Naive thymus-derived CD4-positive, alpha-beta T cell (primary cell): ENCODE measurements around the gene GPC4. TPM values are rescaled to one million over a fixed set of nuclear protein-coding genes. Genes with fewer than 3 reads are reported as not detected.
"Not testable (repeated sequence)": the region's sequence is repeated elsewhere in the genome, so short reads cannot be mapped to it uniquely, and the experiment has no call there.

Source experiments
- ATAC-seq: fragments of 150-1000 bp; cut with Tn5 transposase; 2 replicates; pipeline ENCODE4 v1.10.0; 2021; ENCODE audit warnings: mild to moderate bottlenecking, moderate library complexity
- CTCF ChIA-PET: fragments of 350-600 bp; sonication (Branson Sonifier 250); formaldehyde crosslinking; loops from one replicate; lab custom pipeline; 2021; ENCODE audit warnings: antibody characterized with exemption; lab: Charles Lee
- POLR2A ChIA-PET: fragments of 350-600 bp; sonication (Branson Sonifier 250); formaldehyde crosslinking; loops from one replicate; lab custom pipeline; 2021; ENCODE audit warnings: antibody characterized with exemption, inconsistent platforms; lab: Charles Lee
- DNase-seq, 9 donors: peaks; one replicate each; pipeline versions ENCODE4 v3.0.0 to v3.0.0-alpha.2; 2020 to 2022; ENCODE audit warnings: mixed read lengths in 1 of 9
- H3K27ac ChIP-seq: one replicate; pipeline ENCODE4 v1.7.0; 2013; ENCODE audit warnings: mild to moderate bottlenecking, low read depth, low read length, moderate library complexity
- H3K27me3 ChIP-seq, 2 donors: one replicate each; pipeline ENCODE4 v1.7.0; 2013; ENCODE audit warnings: low read length in 2 of 2, mild to moderate bottlenecking in 2 of 2, moderate library complexity in 2 of 2; ENCODE audit not compliant: control insufficient read depth in 2 of 2, insufficient read depth in 2 of 2
- H3K36me3 ChIP-seq, 3 experiments: 1 replicate in 2 of 3; 2 replicates in 1 of 3; pipeline ENCODE4 v1.7.0; 2013; ENCODE audit warnings: low read length in 3 of 3, mild to moderate bottlenecking in 3 of 3, moderate library complexity in 1 of 3; ENCODE audit not compliant: insufficient read depth in 3 of 3, control insufficient read depth in 2 of 3
- H3K4me1 ChIP-seq, 2 donors: one replicate each; pipeline ENCODE4 v1.7.0; 2013; ENCODE audit warnings: low read length in 2 of 2, mild to moderate bottlenecking in 2 of 2, moderate library complexity in 1 of 2; ENCODE audit not compliant: control insufficient read depth in 2 of 2, insufficient read depth in 2 of 2
- H3K4me3 ChIP-seq: 2 replicates; pipeline ENCODE4 v1.7.0; 2013; ENCODE audit warnings: mild to moderate bottlenecking, low read length
- H3K9me3 ChIP-seq, 3 experiments: 1 replicate in 2 of 3; 2 replicates in 1 of 3; pipeline ENCODE4 v1.7.0; 2013; ENCODE audit warnings: low read length in 3 of 3; ENCODE audit not compliant: control insufficient read depth in 2 of 3
- H3K27ac Mint-ChIP-seq, 9 donors: one replicate each; pipeline ENCODE4 v1.8.0; 2020 to 2022; ENCODE audit warnings: mixed read lengths in 9 of 9, mild to moderate bottlenecking in 8 of 9, moderate library complexity in 5 of 9, inconsistent platforms in 2 of 9
- H3K27me3 Mint-ChIP-seq, 5 donors: one replicate each; pipeline ENCODE4 v1.8.0; 2021 to 2022; ENCODE audit warnings: mixed read lengths in 5 of 5, mild to moderate bottlenecking in 1 of 5
- H3K36me3 Mint-ChIP-seq, 5 donors: one replicate each; pipeline ENCODE4 v1.8.0; 2020 to 2022; ENCODE audit warnings: mixed read lengths in 5 of 5, mild to moderate bottlenecking in 3 of 5, inconsistent platforms in 1 of 5
- H3K4me1 Mint-ChIP-seq, 7 donors: one replicate each; pipeline ENCODE4 v1.8.0; 2020 to 2022; ENCODE audit warnings: mixed read lengths in 7 of 7, mild to moderate bottlenecking in 3 of 7, inconsistent platforms in 1 of 7
- H3K4me3 Mint-ChIP-seq, 10 donors: one replicate each; pipeline ENCODE4 v1.8.0; 2020 to 2022; ENCODE audit warnings: mild to moderate bottlenecking in 10 of 10, mixed read lengths in 10 of 10, moderate library complexity in 6 of 10, inconsistent platforms in 2 of 10
- H3K9me3 Mint-ChIP-seq, 11 donors: one replicate each; pipeline ENCODE4 v1.8.0; 2020 to 2022; ENCODE audit warnings: mixed read lengths in 11 of 11, mild to moderate bottlenecking in 4 of 11, inconsistent platforms in 1 of 11, moderate library complexity in 1 of 11
- intact Hi-C, 2 donors: fragments of 100-400 bp; cut with micrococcal nuclease; formaldehyde crosslinking; loops; one replicate each; pipeline ENCODE4 v1.15.1; 2023
- polyA plus RNA-seq, 2 donors: library from polyadenylated mRNA; unstranded; fragments of 300-500 nt; fragmentation: Illumina TruSeq; gene quantifications; one replicate each; pipeline ENCODE4 v1.2.3, GENCODE V29; 2021
- total RNA-seq, 6 experiments: library from RNA in 5 of 6; stranded (reverse) in 5 of 6; gene quantifications; 1 replicate in 5 of 6; 2 replicates in 1 of 6; pipeline ENCODE4 v1.2.3 and lab custom pipeline; 2021 to 2026

The GPC4 gene
- total and polyA plus RNA-seq, 7 experiments from 2014 or later = 0.20 TPM; not detected in 6

DNA sequence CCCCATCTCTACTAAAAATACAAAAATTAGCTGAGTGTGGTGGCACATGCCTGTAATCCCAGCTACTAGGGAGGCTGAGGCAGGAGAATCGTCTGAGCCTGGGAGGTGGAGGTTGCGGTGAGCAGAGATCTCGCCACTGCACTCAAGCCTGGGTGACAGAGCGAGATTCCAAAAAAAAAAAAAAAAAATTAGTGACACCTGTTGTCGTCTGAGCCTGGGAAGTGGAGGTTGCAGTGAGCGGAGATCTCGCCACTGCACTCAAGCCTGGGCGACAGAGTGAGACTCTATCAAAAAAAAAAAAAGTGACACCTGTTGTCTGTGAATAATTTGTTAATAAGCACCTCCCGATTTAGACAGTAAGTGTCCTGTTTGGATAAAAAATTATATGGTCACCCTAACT lies 93.0 kb downstream of the GPC4 start:
- H3K4me1 Mint-ChIP-seq, H3K4me3 Mint-ChIP-seq, POLR2A ChIA-PET, CTCF ChIA-PET, H3K36me3 Mint-ChIP-seq, H3K27ac Mint-ChIP-seq, H3K4me1 ChIP-seq, H3K27ac ChIP-seq, intact Hi-C loops, H3K4me3 ChIP-seq, H3K36me3 ChIP-seq, DNase-seq, H3K27me3 ChIP-seq, H3K9me3 Mint-ChIP-seq, H3K27me3 Mint-ChIP-seq, ATAC-seq, H3K9me3 ChIP-seq: not testable (repeated sequence)

DNA sequence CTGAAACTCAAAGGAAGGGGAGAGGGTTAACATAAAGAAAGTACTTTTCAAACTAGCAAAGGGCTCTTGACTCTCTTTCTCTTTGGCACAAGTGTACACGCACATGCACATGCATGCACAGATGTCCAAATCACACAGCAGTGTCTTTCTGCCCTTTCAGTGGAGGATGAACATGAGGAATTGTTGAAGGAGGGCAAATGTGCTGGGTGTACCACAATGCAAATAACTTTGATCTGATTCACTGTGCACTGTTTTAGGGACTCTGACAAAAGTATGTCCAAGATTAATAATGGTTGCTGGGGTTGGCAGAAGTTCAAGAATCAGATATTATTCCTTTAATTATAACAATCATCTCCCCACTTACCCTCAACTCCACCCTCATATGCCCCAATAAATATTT lies 93.8 kb downstream of the GPC4 start:
- no peak for DNase-seq
- no peaks in the 10 kb centered on the region for H3K27me3 ChIP-seq
- no peaks in the 10 kb centered on the region for H3K9me3 Mint-ChIP-seq
- no peak overlapping the region for H3K4me3 Mint-ChIP-seq
- ChIA-PET CTCF (no interaction called here), POLR2A (no interaction called here)
- no peak overlapping the region for H3K27ac ChIP-seq
- ATAC-seq = no peak
- peaks cover 0 to 7% (median 0%) of the 10 kb centered on the region in 7 donors for H3K4me1 Mint-ChIP-seq
- peaks cover 0 to 2% (median 0%) of the 10 kb centered on the region in 5 donors for H3K27me3 Mint-ChIP-seq
- no peaks in the 10 kb centered on the region for H3K36me3 Mint-ChIP-seq
- no peak overlapping the region for H3K27ac Mint-ChIP-seq
- H3K4me3 ChIP-seq = no peak overlapping the region
- H3K36me3 ChIP-seq = no peaks in the 10 kb centered on the region
- intact Hi-C loops = no loop called here
- no peaks in the 10 kb centered on the region for H3K9me3 ChIP-seq
- no peaks in the 10 kb centered on the region for H3K4me1 ChIP-seq

DNA sequence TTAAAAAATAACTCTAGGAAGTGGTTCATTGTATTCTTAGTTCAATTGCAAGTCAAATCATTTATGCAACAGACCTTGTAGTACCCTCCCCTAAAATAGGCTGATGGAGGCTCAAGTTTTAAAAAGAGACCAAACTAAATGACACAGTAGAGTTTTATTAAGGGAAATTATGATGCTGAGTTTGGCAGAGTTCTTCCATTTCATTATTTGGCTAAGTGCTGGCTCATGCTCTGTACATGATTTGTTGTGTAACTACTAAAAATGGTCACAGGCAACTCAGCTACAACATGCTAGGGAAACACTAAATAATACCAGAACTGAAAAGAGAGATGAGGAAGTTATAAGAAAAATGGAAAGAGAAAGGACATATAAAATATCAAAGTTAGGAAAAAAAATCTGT lies 101.0 kb downstream of the GPC4 start:
- Histone ChIP-seq H3K9me3 (no peaks in the 10 kb centered on the region), H3K27ac (no peak overlapping the region), H3K36me3 (no peaks in the 10 kb centered on the region), H3K4me3 (no peak overlapping the region), H3K4me1 (no peaks in the 10 kb centered on the region), H3K27me3 (no peaks in the 10 kb centered on the region)
- Mint-ChIP-seq H3K4me1 (no peaks in the 10 kb centered on the region), H3K9me3 (peaks cover 0 to 2% (median 0%) of the 10 kb centered on the region in 11 donors), H3K36me3 (no peaks in the 10 kb centered on the region), H3K27me3 (peaks cover 0 to 23% (median 5%) of the 10 kb centered on the region in 5 donors), H3K27ac (no peak overlapping the region), H3K4me3 (no peak overlapping the region)
- CTCF ChIA-PET = no interaction called here
- POLR2A ChIA-PET = no interaction called here
- no peak for ATAC-seq
- intact Hi-C loops = no loop called here
- DNase-seq = no peak

DNA sequence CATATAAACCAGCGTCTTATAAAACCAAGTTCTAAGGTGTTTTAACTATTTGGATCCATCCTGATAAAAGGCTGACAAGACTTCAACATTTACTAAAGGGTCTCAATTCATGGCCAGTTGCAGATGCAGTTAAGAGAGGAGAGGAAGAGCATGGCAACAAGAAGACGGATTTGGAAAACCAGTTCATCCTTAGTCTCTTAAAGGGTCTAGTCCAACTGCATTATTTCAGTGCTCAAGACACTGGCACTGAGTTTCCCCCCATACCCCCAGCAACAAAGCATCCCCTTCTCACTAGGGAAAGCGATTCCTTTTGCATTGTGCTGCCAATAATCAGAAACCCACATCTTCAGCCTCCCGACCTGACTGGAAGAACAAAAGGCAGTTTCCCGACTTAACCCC lies 106.8 kb downstream of the GPC4 start:
- POLR2A ChIA-PET = no interaction called here
- H3K4me1 ChIP-seq = no peaks in the 10 kb centered on the region
- no peaks in the 10 kb centered on the region for H3K9me3 ChIP-seq
- H3K36me3 Mint-ChIP-seq = no peaks in the 10 kb centered on the region
- CTCF ChIA-PET = no interaction called here
- peaks cover 0 to 2% (median 0%) of the 10 kb centered on the region in 11 donors for H3K9me3 Mint-ChIP-seq
- H3K4me3 ChIP-seq = no peak overlapping the region
- no peaks in the 10 kb centered on the region for H3K27me3 ChIP-seq
- H3K4me1 Mint-ChIP-seq = no peaks in the 10 kb centered on the region
- no peak overlapping the region for H3K27ac ChIP-seq
- DNase-seq = no peak
- no peak for ATAC-seq
- intact Hi-C loops = no loop called here
- H3K27me3 Mint-ChIP-seq = peaks cover 0 to 23% (median 2%) of the 10 kb centered on the region in 5 donors
- H3K4me3 Mint-ChIP-seq = no peak overlapping the region
- no peaks in the 10 kb centered on the region for H3K36me3 ChIP-seq
- no peak overlapping the region for H3K27ac Mint-ChIP-seq

DNA sequence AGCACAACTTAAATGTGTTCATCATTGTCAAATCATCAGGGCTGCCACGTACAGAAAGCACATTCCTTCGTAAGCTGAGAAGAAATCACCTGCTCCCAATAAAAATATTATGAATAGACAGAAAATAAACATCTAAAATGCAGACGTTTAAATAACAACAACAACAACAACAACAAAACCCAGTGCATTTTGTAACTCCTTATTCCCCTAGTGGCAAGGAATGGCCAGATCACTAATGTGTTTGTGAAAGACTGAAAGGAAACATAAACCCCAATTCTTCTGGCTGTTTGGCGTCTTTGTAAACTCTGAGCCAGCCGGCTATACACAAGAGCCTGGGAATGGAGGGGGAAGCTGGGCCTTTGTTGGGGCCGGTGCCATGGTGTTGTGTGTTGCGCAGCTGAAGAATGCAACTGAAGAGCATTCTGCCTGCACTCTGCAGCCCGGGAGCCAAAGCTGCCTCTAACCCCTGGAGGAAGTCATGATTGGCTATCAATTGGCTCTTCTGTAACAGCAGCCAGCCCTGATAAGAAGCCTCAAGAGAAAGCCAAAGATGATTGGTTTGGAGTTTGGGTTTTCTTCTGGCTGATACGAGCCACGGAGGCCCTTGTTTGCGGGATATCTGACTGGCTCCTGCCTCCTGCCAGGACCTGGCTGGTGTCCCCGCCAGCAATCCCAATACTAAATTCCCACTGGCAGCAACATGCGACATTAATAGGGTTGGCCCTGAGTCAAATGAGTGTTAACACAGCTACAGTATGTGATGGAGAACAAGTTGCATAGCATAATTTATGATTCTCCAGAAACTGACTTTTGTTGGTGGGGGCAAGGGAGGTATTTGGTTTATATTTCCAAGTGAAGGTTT lies 107.4 kb downstream of the GPC4 start:
- ChIA-PET CTCF (no interaction called here), POLR2A (no interaction called here)
- Histone ChIP-seq H3K27me3 (no peaks in the 10 kb centered on the region), H3K4me3 (no peak overlapping the region), H3K36me3 (no peaks in the 10 kb centered on the region), H3K9me3 (no peaks in the 10 kb centered on the region), H3K4me1 (no peaks in the 10 kb centered on the region), H3K27ac (no peak overlapping the region)
- Mint-ChIP-seq H3K4me3 (no peak overlapping the region), H3K9me3 (peaks cover 0 to 2% (median 0%) of the 10 kb centered on the region in 11 donors), H3K4me1 (no peaks in the 10 kb centered on the region), H3K36me3 (no peaks in the 10 kb centered on the region), H3K27me3 (peaks cover 0 to 23% (median 2%) of the 10 kb centered on the region in 5 donors), H3K27ac (no peak overlapping the region)
- ATAC-seq = no peak
- no peak for DNase-seq
- intact Hi-C loops = no loop called here

DNA sequence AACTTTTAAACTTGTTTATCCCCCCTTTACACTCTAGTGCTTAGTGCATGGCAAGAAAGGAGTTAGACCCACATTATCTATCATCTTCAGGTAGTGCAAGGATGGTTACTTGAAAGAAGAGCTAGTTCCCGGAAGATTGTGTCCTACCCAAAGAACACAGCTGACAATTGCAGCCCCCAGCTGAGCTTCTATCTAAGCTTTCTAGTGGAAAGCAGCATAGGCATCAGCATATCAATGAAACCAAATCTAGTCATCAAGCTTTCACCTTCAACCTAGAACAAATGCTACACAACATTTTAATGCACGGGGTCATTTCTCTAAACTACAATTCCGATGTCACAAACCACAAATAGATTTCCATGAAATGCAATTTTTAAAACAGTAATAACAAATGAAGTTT lies 108.2 kb downstream of the GPC4 start:
- Histone ChIP-seq H3K27me3 (no peaks in the 10 kb centered on the region), H3K4me1 (no peaks in the 10 kb centered on the region), H3K27ac (no peak overlapping the region), H3K9me3 (no peaks in the 10 kb centered on the region), H3K36me3 (no peaks in the 10 kb centered on the region), H3K4me3 (no peak overlapping the region)
- ChIA-PET POLR2A (no interaction called here), CTCF (no interaction called here)
- no peaks in the 10 kb centered on the region for H3K36me3 Mint-ChIP-seq
- ATAC-seq = no peak
- no peak overlapping the region for H3K4me3 Mint-ChIP-seq
- intact Hi-C loops = no loop called here
- H3K9me3 Mint-ChIP-seq = no peaks in the 10 kb centered on the region
- no peak for DNase-seq
- H3K27me3 Mint-ChIP-seq = peaks cover 0 to 18% (median 2%) of the 10 kb centered on the region in 5 donors
- H3K27ac Mint-ChIP-seq = no peak overlapping the region
- H3K4me1 Mint-ChIP-seq = no peaks in the 10 kb centered on the region

DNA sequence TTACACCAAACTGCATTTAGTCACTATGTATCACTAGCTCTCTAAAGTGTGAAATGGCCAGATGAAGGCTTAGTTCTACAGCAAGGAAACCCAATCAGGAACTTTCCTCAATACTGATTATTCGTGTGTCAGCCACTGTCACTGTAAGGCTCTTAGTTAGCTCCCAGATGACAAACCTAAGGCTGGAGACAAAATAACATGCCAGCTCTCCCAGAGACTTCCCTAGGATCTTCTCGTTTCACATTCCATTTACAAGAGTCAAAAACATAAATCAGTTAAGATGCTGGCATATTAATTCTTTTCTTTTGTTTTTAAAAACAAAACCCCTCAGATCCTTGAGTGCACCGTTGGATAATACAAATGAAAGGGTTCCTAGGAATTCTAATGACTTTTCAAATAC lies 109.0 kb downstream of the GPC4 start:
- no peaks in the 10 kb centered on the region for H3K4me1 Mint-ChIP-seq
- H3K36me3 Mint-ChIP-seq = no peaks in the 10 kb centered on the region
- no peaks in the 10 kb centered on the region for H3K4me1 ChIP-seq
- no peak overlapping the region for H3K27ac Mint-ChIP-seq
- peaks cover 0 to 10% (median 2%) of the 10 kb centered on the region in 5 donors for H3K27me3 Mint-ChIP-seq
- ChIA-PET POLR2A (no interaction called here), CTCF (no interaction called here)
- H3K27me3 ChIP-seq = no peaks in the 10 kb centered on the region
- intact Hi-C loops = no loop called here
- no peak overlapping the region for H3K4me3 ChIP-seq
- DNase-seq (no peak), ATAC-seq (no peak)
- H3K36me3 ChIP-seq = no peaks in the 10 kb centered on the region
- no peaks in the 10 kb centered on the region for H3K9me3 ChIP-seq
- H3K4me3 Mint-ChIP-seq = no peak overlapping the region
- no peaks in the 10 kb centered on the region for H3K9me3 Mint-ChIP-seq
- no peak overlapping the region for H3K27ac ChIP-seq
